Renal pelvis (tissue), 4 donors: ENCODE data around the gene RAC2. TPM values are rescaled to one million over a fixed set of nuclear protein-coding genes. Genes with fewer than 3 reads are reported as not detected.
"Not testable (repeated sequence)": the region's sequence is repeated elsewhere in the genome, so short reads cannot be mapped to it uniquely, and the experiment has no call there.

Source experiments
- DNase-seq: peaks from one replicate; pipeline ENCODE4 v3.0.0-alpha.2; 2013
- polyA plus RNA-seq, 3 donors: library from polyadenylated mRNA; unstranded; fragments of 120-200 nt; gene quantifications; one replicate each; pipeline ENCODE4 v1.2.1, GENCODE V29; 2013; ENCODE audit not compliant: insufficient read length in 3 of 3

Gene RAC2
- polyA plus RNA-seq, 3 donors = 5.5 to 7.5 (median 6.3) TPM

DNA sequence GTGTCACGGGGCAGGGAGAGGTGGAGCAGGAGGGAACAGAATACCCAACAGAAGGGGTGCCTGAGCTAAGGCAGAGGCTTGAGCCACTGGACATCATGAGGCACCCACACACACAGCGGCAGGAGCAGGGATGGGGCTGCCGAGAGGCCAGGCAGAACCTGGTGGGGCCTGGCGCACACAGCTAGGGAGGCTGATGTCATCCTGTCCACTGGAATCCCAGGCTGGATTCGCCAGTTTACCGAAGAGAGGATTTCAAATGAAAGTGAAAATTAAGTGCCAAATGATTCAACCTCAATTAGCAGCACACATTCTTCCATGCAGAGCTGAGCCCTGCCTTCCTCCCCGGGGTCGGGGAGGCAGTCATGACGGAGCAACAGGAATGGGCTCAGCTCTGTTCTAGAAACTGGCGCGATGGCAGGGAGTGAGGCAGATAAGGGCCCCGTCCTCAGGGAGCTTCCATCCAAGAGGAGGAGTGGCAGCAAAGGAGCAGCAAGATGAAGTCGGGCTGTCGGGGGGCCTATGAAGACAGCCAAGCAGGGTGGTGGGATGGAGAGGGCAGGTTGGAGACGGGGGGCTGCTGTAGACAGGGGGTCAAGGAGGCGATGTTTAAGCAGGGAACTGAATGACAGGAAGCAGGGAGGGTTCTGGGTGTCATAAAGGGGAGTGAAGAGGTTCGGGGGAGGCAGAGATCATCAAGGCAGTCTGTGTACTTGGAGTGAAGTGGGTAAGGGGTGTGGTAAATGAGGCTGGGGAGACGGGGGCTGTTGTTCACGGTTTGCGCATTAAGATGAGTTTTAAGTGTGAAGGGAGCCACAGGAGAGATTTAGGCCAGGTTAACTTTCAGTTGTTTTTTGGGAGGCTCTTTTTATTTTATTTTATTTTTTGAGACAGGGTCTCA is 6.4 kb downstream of the RAC2 start:
- no peak for DNase-seq

DNA sequence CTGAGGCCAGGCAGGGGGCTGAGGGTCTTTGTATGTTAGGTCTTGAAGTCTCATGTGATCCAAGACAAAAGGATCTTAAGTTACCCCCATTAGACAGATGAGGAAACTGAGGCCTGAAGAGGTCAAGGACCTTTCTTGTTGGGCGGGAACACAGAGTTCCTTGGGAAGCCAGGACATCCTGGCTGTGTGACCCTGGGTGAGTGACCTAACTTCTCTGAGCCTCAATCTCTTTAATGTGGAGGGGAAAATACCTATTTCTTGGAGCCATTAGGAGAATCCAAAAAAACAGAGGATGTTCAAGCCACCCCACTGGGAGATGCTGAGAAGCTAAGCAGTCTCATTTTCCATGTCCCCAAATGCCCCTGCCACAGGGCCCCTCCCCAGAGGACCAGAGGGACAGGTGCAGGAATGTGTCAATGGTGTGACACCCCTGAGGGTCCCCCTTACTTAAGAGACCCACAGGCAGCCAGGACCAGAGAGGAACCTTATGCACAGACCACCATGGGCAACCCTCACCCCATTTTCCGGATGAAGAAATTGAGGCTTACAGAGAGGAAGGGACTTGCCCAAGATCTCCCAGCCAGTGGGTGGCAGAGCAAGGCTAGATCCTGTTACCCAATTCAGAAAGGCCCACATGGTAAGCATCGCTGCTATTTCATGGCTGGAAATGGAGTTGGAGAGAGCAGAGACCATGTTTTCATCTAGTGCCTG is 8.0 kb downstream of the RAC2 start:
- DNase-seq = no peak

DNA sequence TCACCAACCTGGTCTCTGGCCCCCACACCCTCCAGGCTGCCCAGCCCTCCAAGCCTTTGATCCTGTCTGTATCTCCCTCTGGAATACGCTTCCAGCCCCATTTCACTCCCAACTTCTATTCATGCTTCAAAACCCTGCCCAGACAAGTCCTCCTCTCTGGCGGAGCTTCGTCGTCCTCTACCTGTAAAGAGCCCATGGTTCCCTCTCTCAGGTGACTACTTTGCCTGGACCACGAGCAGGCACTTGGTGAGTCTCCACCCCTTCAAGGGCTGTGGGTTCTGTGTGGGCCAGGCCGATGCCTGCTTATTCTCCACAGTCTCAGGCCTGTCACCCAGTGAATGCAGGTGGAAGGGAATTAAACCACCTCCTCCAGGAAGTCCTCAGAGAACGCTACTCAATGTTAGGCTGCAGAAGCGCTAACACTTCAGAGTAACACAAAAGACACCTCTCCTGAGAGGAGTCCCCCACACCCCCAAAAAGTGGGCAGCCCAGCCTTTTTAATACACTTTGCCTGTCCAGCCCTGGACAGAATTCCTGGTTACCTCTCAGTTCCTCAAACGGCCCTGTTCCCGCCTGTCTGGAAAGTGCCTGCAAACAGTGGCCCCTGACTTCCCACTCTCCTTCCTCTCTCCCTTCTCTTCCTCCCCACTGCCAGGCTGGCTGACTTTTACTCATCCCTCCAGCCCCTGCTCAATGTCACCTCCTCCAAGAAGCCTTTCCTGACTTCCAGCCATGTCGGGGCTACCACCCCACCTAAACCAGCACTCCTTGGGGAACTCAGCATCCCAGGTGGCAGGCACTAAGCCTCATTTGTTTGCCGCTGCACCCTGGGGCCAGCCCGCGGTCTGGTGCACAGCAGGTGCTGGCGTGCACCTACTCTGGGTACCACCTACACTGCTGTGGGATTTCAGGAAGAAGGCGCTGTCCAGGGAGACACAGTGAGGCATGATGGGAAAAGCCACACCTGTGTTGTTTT is 9.0 kb downstream of the RAC2 start:
- DNase-seq = no peak

DNA sequence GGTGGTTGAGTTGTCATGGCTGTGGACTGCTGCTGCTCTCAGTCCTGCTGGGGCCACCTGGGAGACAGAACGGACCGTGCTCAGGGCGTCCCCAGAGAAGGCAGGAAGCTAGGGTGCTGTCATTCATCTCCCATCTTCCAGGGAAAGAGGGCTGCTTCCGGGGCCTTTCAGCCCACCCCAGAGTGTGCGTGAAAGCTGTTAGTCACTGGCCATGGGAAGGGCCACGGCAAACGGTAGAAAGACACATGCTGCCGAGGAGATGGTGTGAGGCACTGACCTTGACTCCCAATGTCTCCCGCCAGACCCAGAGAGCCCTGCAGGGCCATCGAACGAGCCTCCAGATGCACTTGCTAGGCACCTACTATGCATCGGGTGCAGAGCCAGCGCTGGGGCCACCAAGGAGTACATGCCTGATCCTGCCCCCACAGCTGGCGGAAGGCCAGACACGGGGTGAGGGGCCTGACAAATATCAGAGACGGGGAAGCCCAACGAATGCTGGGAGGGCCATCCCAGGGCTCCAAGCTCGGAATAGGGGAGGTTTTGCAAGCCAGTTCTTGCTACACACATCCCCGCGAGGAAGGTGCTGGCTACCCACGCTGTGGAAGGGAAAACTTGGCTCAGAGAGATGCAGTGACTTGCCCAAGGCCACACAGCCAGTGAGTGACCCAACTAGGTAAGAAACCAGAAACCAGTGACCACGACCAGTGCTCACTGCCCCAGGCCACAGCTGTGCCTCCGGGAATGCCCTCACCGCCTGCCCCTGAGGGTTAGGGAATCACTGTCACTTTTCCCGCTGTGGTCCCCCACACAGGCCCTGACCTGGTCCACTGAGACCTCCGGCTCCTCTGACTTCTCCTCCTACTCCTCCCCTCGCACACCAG is 10.1 kb downstream of the RAC2 start:
- DNase-seq = no peak

DNA sequence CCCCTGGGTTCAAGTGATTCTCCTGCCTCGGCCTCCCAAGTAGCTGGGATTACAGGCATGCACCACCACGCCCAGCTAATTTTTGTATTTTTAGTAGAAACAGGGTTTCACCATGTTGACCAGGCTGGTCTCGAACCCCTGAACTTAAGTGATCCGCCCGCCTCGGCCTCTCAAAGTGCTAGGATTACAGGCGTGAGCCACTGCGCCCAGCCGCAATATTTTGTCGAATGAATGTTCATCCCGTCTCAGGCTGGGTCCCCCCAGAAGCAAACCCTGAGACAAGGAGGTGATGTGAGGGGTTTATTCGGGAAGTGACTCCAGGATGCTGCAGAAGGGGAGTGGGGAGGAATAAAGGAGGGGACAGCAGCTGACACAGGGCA is 10.7 kb downstream of the RAC2 start:
- not testable (repeated sequence) for DNase-seq

DNA sequence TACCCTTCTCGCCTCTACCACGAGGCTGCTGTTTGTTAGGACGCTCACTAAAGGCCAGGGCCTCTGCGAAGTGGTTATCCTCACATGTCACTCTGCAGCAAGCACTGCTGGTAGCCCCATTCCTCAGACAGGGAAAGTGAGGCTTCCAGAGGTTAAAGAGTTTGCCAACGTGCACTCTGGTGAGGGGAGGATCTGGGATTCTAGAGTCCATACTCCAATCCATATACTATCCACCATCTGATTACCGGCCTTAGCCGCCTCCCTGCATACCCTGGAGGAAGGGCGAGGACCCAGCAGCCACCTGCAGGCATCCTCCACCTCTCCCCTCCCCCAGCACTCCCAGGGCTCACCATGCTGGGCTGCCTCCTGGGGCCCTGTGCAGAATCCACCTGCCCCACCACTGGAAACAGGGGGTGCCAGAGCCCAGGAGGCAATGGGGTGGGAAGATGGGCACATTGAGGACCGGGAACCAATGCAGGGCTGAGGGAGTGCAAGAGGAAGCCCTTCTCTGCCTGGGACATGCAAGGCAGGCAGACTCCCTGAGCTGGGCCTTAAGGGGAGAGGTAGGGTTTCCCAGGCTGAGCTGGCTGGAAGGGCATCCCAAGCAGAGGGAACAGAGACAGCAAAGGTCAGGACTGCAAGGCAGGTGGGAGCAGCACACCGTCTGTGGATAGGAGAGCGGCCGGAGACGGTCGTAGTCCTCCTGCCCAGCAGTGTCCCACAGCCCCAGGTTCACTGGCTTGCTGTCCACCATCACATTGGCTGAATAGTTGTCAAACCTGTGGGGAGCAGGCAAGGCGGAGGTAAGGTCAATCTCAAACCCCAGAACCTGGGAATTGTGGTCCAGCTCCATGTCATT is 11.7 kb downstream of the RAC2 start:
- DNase-seq = no peak

DNA sequence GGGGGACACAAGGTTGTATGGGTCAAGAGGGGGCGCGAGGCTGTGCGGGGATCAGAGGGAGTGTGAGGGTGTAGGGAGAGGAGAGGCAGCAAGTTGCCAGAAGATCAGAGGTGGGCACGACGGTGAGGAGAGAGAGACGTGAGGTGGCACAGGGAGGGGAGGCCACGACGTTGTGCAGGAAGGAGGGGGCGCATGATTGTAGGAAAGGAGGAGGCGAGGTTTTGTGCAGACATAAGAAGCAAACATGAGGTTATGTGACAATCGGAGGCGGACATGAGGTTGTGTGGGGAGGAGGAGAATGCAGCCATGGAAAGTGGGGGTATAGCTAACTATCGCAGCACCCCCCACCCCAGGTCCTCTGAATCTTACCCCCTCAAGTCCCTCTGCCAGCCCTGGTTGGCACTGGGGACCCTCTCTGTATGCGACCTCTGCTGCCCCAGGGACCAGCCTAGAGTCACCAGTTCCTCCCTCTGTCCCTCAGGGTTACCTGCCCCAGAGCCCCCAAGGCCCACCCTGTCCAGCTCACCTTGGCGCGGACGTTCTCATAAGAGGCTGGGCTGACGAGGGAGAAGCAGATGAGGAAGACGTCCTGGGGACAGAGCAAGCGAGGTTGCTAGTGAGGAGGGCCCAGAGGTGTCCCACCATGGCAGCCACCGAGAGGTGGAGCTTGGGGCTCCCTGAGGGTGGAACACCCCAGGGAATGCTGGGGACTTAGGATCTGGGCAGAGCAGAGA is 12.5 kb downstream of the RAC2 start:
- no peak for DNase-seq

DNA sequence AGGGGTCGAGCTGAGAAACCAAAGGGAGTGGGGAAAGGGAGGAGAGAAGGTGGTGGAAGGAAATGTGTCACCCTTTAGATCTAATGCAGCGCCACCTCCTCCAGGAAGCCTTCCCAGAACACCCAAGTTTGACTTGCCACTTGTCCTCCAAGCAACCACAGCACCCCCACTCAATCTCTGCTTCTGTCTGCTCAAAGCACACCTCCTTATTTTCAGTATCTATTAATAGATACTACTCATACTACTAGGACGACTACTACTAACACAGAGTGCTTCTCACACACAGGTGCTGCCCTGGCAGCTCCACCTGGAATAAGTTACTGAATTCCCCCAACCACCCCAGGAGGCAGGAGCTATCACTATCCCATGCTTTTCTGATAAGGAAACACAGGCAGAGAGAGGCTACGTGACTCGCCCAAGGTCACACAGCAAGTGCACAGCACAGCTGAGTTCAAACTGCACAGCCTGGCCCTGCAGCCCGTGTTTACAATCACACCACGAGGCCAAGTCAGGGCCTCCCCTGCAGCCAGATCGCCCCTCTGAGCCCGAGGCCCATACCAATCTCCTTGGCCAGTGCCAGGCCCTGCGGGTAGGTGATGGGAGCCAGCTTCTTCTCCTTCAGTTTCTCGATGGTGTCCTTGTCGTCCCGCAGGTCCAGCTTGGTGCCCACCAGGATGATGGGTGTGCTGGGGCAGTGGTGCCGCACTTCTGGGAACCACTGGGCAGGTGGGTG is 13.2 kb downstream of the RAC2 start:
- DNase-seq = no peak

DNA sequence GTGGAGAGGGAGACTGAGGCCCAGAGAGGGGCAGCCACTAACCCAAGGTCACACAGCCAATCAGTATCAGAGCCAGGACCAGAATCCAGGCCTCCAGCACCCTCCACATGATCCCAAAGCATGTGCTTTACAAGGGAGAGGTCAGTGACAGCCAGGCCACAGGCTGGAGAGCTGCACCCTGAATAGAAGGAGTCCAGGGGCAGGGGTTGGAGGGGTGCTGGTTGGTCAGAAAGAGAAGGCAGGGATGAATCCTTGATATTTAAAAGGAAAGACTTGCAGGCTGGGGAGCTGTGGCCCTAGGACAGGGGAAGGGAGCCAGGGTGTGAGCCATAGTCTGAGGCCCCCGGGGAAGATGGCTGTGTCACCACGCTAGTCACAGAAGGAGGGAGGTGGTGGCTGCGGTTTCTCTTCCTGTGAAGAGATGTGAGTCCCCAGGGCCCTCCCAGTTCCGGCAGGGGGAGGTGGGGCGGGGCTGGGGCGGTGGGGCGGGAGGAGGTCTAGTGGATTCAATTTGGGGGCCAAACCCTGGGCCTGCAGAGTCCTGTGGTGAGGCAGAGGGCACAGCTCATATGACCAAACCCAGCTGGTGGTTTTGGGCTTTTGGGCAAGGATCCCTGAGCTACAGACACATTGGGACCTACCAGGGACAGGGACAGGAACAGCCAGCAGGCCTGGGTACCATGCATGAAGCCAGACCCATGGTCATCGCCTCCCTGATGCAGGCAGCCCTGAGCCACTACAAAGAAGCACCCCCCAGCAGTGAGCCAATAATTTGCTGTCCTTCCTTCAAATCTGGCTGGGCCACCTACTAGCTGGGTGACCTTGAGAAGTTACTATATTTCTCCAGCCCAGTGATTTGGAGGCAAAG is 14.0 kb downstream of the RAC2 start:
- DNase-seq = no peak

DNA sequence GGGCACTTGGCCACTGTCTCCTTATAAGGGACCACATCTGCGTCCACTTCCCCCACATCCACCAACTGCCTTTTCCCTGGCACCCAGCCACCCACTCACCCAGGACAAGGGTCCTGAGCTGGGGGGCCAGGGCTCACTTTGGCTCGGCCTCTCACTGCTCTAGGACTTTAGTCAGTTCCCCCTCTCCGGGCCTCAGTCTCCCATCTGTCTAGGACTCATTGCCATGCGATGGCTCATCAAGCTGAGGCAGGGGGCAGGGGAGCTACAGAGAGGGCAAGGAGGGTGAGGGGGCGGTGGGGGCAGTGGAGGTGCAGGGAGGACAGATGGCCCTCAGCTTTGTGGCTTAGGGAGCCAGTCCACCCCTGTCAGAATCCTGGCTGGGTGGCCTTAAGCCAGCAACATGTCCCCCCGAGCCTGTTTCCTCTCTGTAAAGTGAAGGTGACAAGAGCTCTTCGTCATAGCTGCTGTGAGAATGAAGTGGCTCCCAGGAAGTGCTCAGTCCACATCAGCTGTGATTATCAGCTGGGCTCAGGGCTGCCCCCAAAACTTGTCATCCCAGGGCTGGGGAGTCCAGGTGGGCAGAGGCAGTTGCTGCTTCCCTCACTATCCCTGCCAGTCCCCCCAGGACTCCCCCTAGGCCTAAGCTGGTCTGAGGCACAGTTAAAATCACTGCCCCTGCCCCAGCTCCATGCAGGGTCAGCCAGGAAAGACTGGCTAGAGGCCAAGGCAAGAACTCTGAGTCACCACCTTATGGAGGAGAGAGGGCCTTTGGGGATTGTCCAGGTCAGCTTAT is 14.9 kb downstream of the RAC2 start:
- no peak for DNase-seq

DNA sequence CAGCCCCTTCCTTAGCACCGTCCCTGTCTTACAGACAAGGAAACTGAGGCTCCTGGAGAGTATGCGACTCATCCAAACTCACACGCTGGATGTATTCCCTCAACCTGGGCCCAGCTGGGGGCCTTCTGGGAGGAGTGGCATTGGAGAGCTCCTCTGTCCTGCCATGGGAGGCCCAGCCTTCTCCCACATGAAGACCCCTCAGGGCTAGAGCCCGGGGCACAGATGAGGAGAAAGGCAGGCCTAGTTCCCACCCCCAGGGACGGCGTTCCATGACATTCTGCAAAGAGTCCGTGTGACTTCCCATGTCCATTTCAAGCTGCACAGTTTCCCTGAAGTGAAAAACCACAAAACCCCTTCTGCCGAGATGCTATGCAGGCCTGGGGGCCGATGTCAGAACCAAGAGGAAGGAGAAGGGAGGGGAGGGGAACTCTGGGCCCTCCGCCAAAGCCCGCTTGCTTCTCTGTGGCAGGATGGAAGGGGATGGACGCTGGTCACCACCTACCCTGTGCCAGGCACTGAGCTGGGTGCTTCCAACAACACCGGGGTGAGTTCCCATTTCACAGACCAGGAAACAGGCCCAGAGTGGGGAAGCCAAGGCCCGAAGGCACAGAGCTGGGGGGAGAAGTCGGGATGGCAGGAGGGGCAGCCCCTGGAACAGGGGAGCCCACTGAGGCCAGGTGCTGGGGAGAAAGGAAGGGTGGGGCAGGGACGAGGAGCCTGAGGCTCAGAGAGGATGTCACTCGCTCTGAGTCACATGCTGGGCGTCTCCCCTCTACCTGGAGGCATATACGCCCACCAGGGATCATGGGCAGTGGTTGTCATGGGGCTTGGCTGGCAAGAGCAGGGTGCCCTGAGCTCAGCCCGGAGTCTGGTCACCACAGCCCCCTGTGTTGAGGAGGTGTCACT is 15.7 kb downstream of the RAC2 start:
- DNase-seq = no peak

DNA sequence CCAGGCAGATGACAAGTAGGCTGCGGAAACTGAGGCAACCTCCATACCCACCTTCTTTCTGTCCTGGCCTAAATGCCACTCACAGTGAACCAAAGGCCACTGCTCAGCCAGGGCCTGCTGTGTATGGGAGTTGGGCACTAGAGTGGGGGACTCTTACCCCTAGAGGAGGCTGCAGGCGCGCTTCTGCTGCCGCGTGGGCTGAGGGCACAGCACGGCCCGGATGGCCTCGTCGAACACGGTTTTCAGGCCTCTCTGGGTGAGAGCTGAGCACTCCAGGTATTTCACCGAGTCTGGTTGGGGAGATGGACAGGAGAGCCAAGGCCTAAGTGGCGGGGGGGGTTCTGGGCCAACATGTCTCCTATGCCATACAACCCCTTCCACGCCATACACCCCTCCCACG is 17.6 kb downstream of the RAC2 start:
- DNase-seq = no peak

DNA sequence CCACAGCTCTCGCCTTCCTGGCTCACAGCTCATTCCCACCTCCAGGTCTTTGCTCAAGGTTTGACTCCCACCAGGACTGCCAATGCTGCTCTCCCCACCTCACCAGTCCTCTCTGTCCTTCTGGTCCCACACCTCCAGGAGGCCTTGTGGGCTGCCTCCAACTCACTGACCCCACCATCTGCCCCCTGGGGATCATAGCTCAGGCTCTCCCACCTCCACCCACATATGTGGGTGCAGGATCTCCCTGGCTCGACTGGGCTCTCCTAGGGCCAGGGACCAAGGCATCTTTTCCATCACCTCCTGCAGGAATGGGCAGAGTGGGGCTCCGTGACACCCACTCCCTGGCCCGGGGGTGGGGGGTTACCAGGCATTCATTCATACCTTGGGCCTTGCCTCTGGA is 18.0 kb downstream of the RAC2 start:
- DNase-seq = no peak

DNA sequence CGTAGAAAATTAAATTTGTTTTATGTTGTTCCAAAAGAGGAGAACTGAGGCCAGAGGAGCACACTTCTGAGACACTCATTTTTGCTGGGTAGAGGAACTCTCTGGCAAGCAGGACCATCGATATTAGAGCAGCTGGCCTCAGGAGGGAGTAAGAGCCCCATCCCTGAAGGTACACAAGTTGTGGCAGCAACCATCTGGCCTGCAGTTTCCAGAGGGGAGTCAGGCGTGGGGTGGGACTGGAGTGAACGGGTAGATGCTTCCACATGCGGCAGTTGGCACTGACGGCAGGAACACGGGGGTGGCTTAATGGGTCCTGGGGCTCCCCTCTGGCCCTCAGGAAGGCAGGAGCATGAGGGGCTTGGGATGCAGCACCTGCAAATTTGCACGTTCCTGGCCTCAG is 18.6 kb downstream of the RAC2 start:
- DNase-seq = no peak

DNA sequence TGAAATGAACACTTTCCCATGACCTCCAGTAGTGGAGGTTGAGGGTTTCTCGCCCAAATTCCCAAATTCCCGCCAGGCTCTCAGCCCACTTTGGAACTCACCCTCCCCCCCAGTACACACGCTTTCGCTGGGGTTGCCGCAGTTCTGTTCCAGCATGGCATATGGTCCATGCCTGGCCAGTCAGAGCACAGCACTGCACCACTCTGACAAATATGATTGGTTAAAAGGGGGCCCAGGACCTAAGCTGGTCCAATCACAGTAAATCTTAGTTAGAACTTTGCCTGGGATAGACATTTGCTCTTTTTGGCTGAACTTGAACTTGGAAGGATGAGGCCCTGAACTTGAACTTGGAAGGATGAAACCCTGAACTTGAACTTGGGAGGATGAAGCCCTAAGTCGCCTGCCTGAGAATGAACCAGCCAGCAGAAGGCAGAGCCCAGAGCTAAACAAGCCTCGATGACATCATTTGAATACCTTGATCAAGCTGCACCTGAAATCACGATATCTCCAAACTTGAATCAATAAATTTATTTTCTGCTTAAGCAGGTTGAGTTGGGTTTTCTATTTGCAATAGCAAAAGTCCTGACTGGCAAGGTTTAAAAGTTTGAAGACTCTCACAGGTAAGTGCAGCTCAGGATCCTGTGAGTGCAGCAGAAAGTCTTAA is 19.2 kb downstream of the RAC2 start:
- no peak for DNase-seq
